HCT116 (cell line): ENCODE results near the gene MAGED1. TPM values are rescaled to one million over a fixed set of nuclear protein-coding genes. Genes with fewer than 3 reads are reported as not detected.

Source experiments
- ATAC-seq: fragments of 200-7000 bp; cut with Tn5 transposase; 2 replicates; pipeline ENCODE4 v1.9.1; 2020; ENCODE audit warnings: mild to moderate bottlenecking, moderate library complexity
- BruUV-seq: library from RNA; stranded (reverse); fragments of 400-500 nt; replicated peaks from 2 replicates; lab custom pipeline; 2021; lab: Mats Ljungman, UMichigan
- CTCF ChIA-PET: fragments of 300-600 bp; sonication (Branson Sonifier 250); formaldehyde crosslinking; loops from one replicate; lab custom pipeline; 2021; ENCODE audit warnings: antibody characterized with exemption; lab: Charles Lee
- POLR2A ChIA-PET: fragments of 300-600, 350-600 bp; sonication (Branson Sonifier 250); formaldehyde crosslinking; loops from one replicate; lab custom pipeline; 2021; ENCODE audit warnings: antibody characterized with exemption; lab: Charles Lee
- RAD21 ChIA-PET, 2 experiments: fragments of 300-600 bp; sonication (Branson Sonifier 250); formaldehyde crosslinking; loops; one replicate each; lab custom pipeline; 2023; ENCODE audit warnings: low total read pairs in 2 of 2; ENCODE audit not compliant: uncharacterized antibody in 2 of 2, unreplicated experiment in 2 of 2, low non-redundant PET in 1 of 2; lab: Charles Lee
- DNase-seq: peaks from one replicate; pipeline ENCODE4 v3.0.0-alpha.2; 2010; ENCODE audit warnings: low read depth, low spot score
- H2AFZ ChIP-seq: fragments of 200-600 bp; shearing (Covaris generic), sonication (generic); 2 replicates; pipeline ENCODE4 v1.6.1; 2017; ENCODE audit warnings: low read depth, mixed run types, mixed read lengths, antibody characterized with exemption, low read length; ENCODE audit not compliant: poor library complexity, severe bottlenecking
- H3K27ac ChIP-seq: 2 replicates; pipeline ENCODE4 v1.5.1; 2012; ENCODE audit warnings: low read depth, low read length
- H3K27me3 ChIP-seq: fragments of 200-600 bp; sonication (generic); 2 replicates; pipeline ENCODE4 v1.6.1; 2016; ENCODE audit warnings: mixed run types, low read length, mixed read lengths; ENCODE audit not compliant: insufficient read depth
- H3K36me3 ChIP-seq, 2 experiments: fragments of 200-500 bp in 1 of 2; fragments of 200-600 bp in 1 of 2; sonication (Bioruptor generic) in 1 of 2; sonication (generic) in 1 of 2; 2 replicates each; pipeline versions ENCODE4 v1.5.1 to v1.6.1; 2014 to 2016; ENCODE audit warnings: low read length in 2 of 2, inconsistent platforms in 1 of 2, mixed read lengths in 1 of 2, mixed run types in 1 of 2; ENCODE audit not compliant: insufficient read depth in 2 of 2, control insufficient read depth in 1 of 2
- H3K4me1 ChIP-seq, 2 experiments: fragments of 200-600 bp in 1 of 2; sonication (generic) in 1 of 2; 2 replicates each; pipeline versions ENCODE4 v1.5.1 to v1.6.1; 2012 to 2017; ENCODE audit warnings: low read length in 2 of 2, inconsistent platforms in 1 of 2, mild to moderate bottlenecking in 1 of 2, mixed read lengths in 1 of 2, mixed run types in 1 of 2, moderate library complexity in 1 of 2; ENCODE audit not compliant: insufficient read depth in 2 of 2, control insufficient read depth in 1 of 2
- H3K4me2 ChIP-seq: fragments of 200-600 bp; sonication (generic); 2 replicates; pipeline ENCODE4 v1.6.1; 2017; ENCODE audit warnings: mixed run types, low read length, mixed read lengths
- H3K4me3 ChIP-seq, 2 experiments: fragments of 200-600 bp in 1 of 2; sonication (generic) in 1 of 2; replicated peaks in 1 of 2; 2 replicates each; pipeline ENCODE4 v1.5.1; 2011 to 2016; ENCODE audit warnings: low read length in 2 of 2, control low read depth in 1 of 2, low read depth in 1 of 2, mild to moderate bottlenecking in 1 of 2, mixed read lengths in 1 of 2, mixed run types in 1 of 2
- H3K79me2 ChIP-seq: fragments of 200-600 bp; sonication (generic); 2 replicates; pipeline ENCODE4 v1.6.1; 2017; ENCODE audit warnings: mild to moderate bottlenecking, mixed run types, low read length, moderate library complexity, mixed read lengths; ENCODE audit not compliant: insufficient read depth
- H3K9ac ChIP-seq: fragments of 200-600 bp; sonication (generic); 2 replicates; pipeline ENCODE4 v1.6.1; 2016; ENCODE audit warnings: low read length, mixed read lengths
- H3K9me2 ChIP-seq: fragments of 200-600 bp; sonication (generic), shearing (Covaris generic); 2 replicates; pipeline ENCODE4 v1.6.1; 2017; ENCODE audit warnings: mixed run types, mild to moderate bottlenecking, moderate library complexity; ENCODE audit not compliant: insufficient read depth
- H3K9me3 ChIP-seq, 2 experiments: fragments of 200-500 bp in 1 of 2; fragments of 200-600 bp in 1 of 2; sonication (Bioruptor generic) in 1 of 2; sonication (generic) in 1 of 2; 2 replicates each; pipeline ENCODE4 v1.6.1; 2014 to 2017; ENCODE audit warnings: low read length in 2 of 2, mixed read lengths in 2 of 2, inconsistent platforms in 1 of 2, low read depth in 1 of 2, mild to moderate bottlenecking in 1 of 2, mixed run types in 1 of 2, moderate library complexity in 1 of 2; ENCODE audit not compliant: control insufficient read depth in 1 of 2, insufficient read depth in 1 of 2
- H4K20me1 ChIP-seq: fragments of 200-600 bp; sonication (generic), shearing (Covaris generic); 2 replicates; pipeline ENCODE4 v1.6.1; 2017; ENCODE audit warnings: mixed run types, mild to moderate bottlenecking, moderate library complexity; ENCODE audit not compliant: insufficient read depth
- CEBPB ChIP-seq: IDR thresholded peaks from 2 replicates; pipeline ENCODE4 v1.6.1; 2012; ENCODE audit warnings: low read depth
- EZH2 ChIP-seq: fragments of 200-600 bp; sonication (generic); IDR thresholded peaks from 2 replicates; pipeline ENCODE4 v1.6.1; 2017; ENCODE audit warnings: antibody characterized with exemption, mixed run types
- FOSL1 ChIP-seq: IDR thresholded peaks from 2 replicates; pipeline ENCODE4 v1.6.1; 2012; ENCODE audit warnings: low read depth
- POLR2AphosphoS5 ChIP-seq: IDR thresholded peaks from 2 replicates; pipeline ENCODE4 v1.6.1; 2011; ENCODE audit warnings: mild to moderate bottlenecking, low read depth, low read length, moderate library complexity
- REST ChIP-seq: IDR thresholded peaks from 2 replicates; pipeline ENCODE4 v1.6.1; 2012; ENCODE audit warnings: low read depth
- SIN3A ChIP-seq: IDR thresholded peaks from 2 replicates; pipeline ENCODE4 v1.6.1; 2012; ENCODE audit warnings: low read depth
- SRF ChIP-seq: IDR thresholded peaks from 2 replicates; pipeline ENCODE4 v1.6.1; 2012; ENCODE audit warnings: low read depth
- TCF7L2 ChIP-seq: IDR thresholded peaks from 2 replicates; pipeline ENCODE4 v1.7.0; 2011; ENCODE audit warnings: borderline replicate concordance, inconsistent platforms; ENCODE audit not compliant: insufficient read depth, insufficient read length; ENCODE audit errors: extremely low read depth
- YY1 ChIP-seq: IDR thresholded peaks from 2 replicates; pipeline ENCODE4 v1.6.1; 2011; ENCODE audit warnings: low read length, low read depth, moderate library complexity, mild to moderate bottlenecking; ENCODE audit not compliant: insufficient replicate concordance; ENCODE audit errors: extremely low read depth
- ZBTB33 ChIP-seq: IDR thresholded peaks from 2 replicates; pipeline ENCODE4 v1.6.1; 2011; ENCODE audit warnings: mild to moderate bottlenecking, low read length, moderate library complexity; ENCODE audit not compliant: insufficient replicate concordance; ENCODE audit errors: extremely low read depth
- intact Hi-C: fragments of 100-400 bp; cut with micrococcal nuclease; formaldehyde crosslinking; loops from 2 replicates; pipeline ENCODE4 v1.10.0; 2022
- total RNA-seq: library from RNA; stranded (reverse); gene quantifications from one replicate; pipeline ENCODE4 v1.2.1, GENCODE V29; 2021; ENCODE audit not compliant: unreplicated experiment

MAGED1 gene
- total RNA-seq, 1 experiment from 2014 or later: 82.3 TPM

- H3K27ac ChIP-seq: no peak overlapping the region
- H2AFZ ChIP-seq: no peak overlapping the region
- no peak for DNase-seq
- no peaks in the 10 kb centered on the region for H4K20me1 ChIP-seq
- H3K4me1 ChIP-seq: no peaks in the 10 kb centered on the region
- H3K36me3 ChIP-seq: no peaks in the 10 kb centered on the region
- ChIA-PET RAD21 (no interaction called here), POLR2A (no interaction called here), CTCF (no interaction called here)
- no peaks in the 10 kb centered on the region for H3K9me3 ChIP-seq
- 0 out of 2 replicates have a peak, but pooled peaks cover 5% of the 10 kb centered on the region for H3K79me2 ChIP-seq
- H3K27me3 ChIP-seq: no peaks in the 10 kb centered on the region
- H3K4me2 ChIP-seq: no peak overlapping the region
- no TSS peak for BruUV-seq
- no peak overlapping the region for H3K4me3 ChIP-seq
- intact Hi-C loops: no loop called here
- ATAC-seq: no peak
- no peak overlapping the region for H3K9ac ChIP-seq
- TF ChIP-seq CEBPB: no peak
- TF ChIP-seq FOSL1: no peak
- TF ChIP-seq REST: no peak
- TF ChIP-seq POLR2AphosphoS5: no peak
- TF ChIP-seq, all 23 proteins: peak for 0
- no peaks in the 10 kb centered on the region for H3K9me2 ChIP-seq
These were observed 15.4 kb upstream of the MAGED1 start for GRCh38 chrX:51878056-51878455.

- no peak overlapping the region for H2AFZ ChIP-seq
- no peaks in the 10 kb centered on the region for H3K79me2 ChIP-seq
- H3K9me2 ChIP-seq: no peaks in the 10 kb centered on the region
- ATAC-seq (no peak), DNase-seq (no peak)
- H3K27ac ChIP-seq: no peak overlapping the region
- H3K9ac ChIP-seq: no peak overlapping the region
- no peaks in the 10 kb centered on the region for H3K27me3 ChIP-seq
- H3K4me1 ChIP-seq: no peaks in the 10 kb centered on the region
- no TSS peak for BruUV-seq
- no peaks in the 10 kb centered on the region for H3K9me3 ChIP-seq
- no peak overlapping the region for H3K4me2 ChIP-seq
- ChIA-PET RAD21 (no interaction called here), CTCF (no interaction called here), POLR2A (no interaction called here)
- H3K4me3 ChIP-seq: no peak overlapping the region
- no peaks in the 10 kb centered on the region for H3K36me3 ChIP-seq
- intact Hi-C loops: no loop called here
- no peaks in the 10 kb centered on the region for H4K20me1 ChIP-seq
- no peak for TF ChIP-seq ZBTB33
- TF ChIP-seq YY1: no peak
- TF ChIP-seq REST: no peak
- no peak for TF ChIP-seq SIN3A
- TF ChIP-seq SRF: no peak
- no peak for TF ChIP-seq TCF7L2
- TF ChIP-seq EZH2: no peak
These were observed 3.6 kb upstream of the MAGED1 start for GRCh38 chrX:51889851-51890250.
